BE2C (cell line): Measurements from ENCODE around the gene PCDHA1.

Experiments used
- DNase-seq: peaks from one replicate; pipeline ENCODE4 v3.0.0-alpha.2; 2020
- H3K27me3 ChIP-seq: fragments of 250-450 bp; sonication (Bioruptor Pico); 2 replicates; pipeline ENCODE4 v1.5.1; 2020; ENCODE audit warnings: mild to moderate bottlenecking
- H3K36me3 ChIP-seq: fragments of 250-450 bp; sonication (Bioruptor Pico); 2 replicates; pipeline ENCODE4 v1.5.1; 2020; ENCODE audit warnings: mild to moderate bottlenecking
- H3K4me1 ChIP-seq: fragments of 250-450 bp; sonication (Bioruptor Pico); 2 replicates; pipeline ENCODE4 v1.5.1; 2020
- H3K4me3 ChIP-seq: 2 replicates; pipeline ENCODE4 v1.5.1; 2011; ENCODE audit warnings: low read depth, low read length
- H3K9me3 ChIP-seq: fragments of 250-450 bp; sonication (Bioruptor Pico); 2 replicates; pipeline ENCODE4 v1.5.1; 2020
- CTCF ChIP-seq: IDR thresholded peaks from 2 replicates; pipeline ENCODE4 v1.5.1; 2012; ENCODE audit warnings: mild to moderate bottlenecking, low read depth, low read length

The PCDHA1 gene

DNA sequence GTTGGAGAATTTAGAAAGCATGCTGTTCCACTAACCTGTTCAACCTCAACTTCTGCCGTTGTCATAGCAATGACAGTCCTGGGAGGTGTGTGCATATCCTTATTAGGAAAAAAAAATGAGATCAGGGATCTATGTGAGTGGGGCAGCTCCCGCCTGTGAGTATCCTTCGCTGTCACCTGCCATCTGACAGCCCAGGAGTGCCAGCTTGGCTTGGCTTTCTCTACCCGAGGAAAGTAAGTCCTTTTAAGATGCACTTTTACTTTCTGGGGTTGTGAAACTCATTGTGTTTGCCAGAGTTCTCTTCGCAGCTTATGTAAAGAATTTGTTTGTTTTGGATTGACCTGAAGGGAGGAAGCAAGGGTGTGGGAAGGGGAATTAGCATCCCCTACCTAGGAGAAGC lies 202.2 kb downstream of the PCDHA1 start:
- H3K36me3 ChIP-seq = peaks cover 13% of the 10 kb centered on the region
- no peaks in the 10 kb centered on the region for H3K9me3 ChIP-seq
- H3K4me1 ChIP-seq = peaks cover 26% of the 10 kb centered on the region
- no peak for TF ChIP-seq CTCF
- H3K4me3 ChIP-seq = no peak overlapping the region
- peak; percentile 36 for DNase-seq
- H3K27me3 ChIP-seq = no peaks in the 10 kb centered on the region

GRCh38 chr5:140988608-140989007 lies 202.7 kb downstream of the PCDHA1 start:
- Histone ChIP-seq H3K9me3 (no peaks in the 10 kb centered on the region), H3K27me3 (no peaks in the 10 kb centered on the region), H3K36me3 (peaks cover 13% of the 10 kb centered on the region), H3K4me1 (peaks cover 26% of the 10 kb centered on the region), H3K4me3 (no peak overlapping the region)
- TF ChIP-seq CTCF = no peak
- DNase-seq = no peak

DNA sequence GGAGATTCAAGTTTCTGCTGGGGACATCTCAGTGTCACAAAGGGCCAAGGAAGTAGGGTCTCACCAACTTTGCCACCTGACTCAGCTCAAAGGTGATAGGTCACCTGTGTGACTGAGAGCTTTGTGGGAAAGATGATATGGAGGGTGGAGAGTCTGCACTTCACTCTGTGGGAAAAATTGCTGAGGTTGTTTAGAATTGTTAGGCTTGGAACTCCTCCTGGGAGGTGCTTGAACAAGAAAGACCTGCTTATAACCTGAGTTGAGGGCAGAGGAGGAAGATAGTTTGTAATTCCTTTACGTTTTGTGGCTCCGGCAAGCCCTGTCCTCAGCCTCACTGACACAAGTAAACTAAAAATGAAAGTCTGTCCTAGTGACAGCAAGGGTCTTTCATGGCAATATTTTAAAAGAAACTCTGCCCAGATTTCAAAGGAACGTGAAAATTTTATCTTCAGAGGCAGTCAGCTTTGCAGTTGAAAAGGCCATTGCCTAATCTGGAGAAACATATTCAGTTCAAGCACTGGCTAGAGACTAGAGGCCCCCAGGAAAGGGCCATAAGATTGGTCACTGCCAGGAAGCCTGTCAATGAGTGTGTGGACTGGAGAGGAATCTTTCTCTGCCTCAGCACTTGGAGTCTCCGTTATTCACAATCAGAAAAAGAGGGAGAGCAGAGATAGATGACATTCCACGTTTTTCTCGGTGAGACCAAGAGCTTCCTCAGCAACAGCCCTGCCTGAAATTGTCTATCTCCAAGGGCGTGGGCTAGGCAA lies 203.5 kb downstream of the PCDHA1 start:
- no peak for DNase-seq
- H3K36me3 ChIP-seq = peaks cover 7% of the 10 kb centered on the region; the same call in 1 of the 2 replicates
- no peak overlapping the region for H3K4me3 ChIP-seq
- no peaks in the 10 kb centered on the region for H3K9me3 ChIP-seq
- H3K4me1 ChIP-seq = peaks cover 26% of the 10 kb centered on the region
- TF ChIP-seq CTCF = no peak
- H3K27me3 ChIP-seq = no peaks in the 10 kb centered on the region

GRCh38 chr5:140992828-140993227 lies 206.9 kb downstream of the PCDHA1 start:
- Histone ChIP-seq H3K9me3 (no peaks in the 10 kb centered on the region), H3K4me3 (no peak overlapping the region), H3K36me3 (peaks cover 6% of the 10 kb centered on the region; the same call in 1 of the 2 replicates), H3K4me1 (peaks cover 29% of the 10 kb centered on the region), H3K27me3 (no peaks in the 10 kb centered on the region)
- no peak for DNase-seq
- no peak for TF ChIP-seq CTCF

DNA sequence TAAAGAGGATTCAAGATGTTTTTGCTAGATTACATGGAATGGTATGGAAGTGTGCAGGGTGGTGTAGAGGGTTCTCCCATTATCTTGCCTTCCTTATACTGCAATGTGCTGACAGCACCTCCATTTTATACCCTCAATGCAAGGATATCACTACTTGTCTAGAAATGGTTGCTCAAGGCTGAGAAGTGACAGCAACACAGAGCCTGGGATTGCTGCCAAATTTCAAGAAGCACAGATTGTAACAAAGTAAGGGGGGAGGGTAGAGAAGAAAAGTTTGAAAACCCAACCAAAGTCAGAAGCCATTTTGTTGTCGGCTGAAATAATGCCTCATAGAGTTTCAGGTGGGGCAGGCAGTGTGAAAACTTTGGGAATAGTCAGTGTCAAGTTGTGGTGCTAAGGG lies 210.1 kb downstream of the PCDHA1 start:
- TF ChIP-seq CTCF = no peak
- Histone ChIP-seq H3K4me1 (peaks cover 25% of the 10 kb centered on the region), H3K9me3 (no peaks in the 10 kb centered on the region), H3K4me3 (no peak overlapping the region), H3K36me3 (peaks cover 6% of the 10 kb centered on the region; the same call in 1 of the 2 replicates), H3K27me3 (no peaks in the 10 kb centered on the region)
- peak; percentile 47 for DNase-seq

DNA sequence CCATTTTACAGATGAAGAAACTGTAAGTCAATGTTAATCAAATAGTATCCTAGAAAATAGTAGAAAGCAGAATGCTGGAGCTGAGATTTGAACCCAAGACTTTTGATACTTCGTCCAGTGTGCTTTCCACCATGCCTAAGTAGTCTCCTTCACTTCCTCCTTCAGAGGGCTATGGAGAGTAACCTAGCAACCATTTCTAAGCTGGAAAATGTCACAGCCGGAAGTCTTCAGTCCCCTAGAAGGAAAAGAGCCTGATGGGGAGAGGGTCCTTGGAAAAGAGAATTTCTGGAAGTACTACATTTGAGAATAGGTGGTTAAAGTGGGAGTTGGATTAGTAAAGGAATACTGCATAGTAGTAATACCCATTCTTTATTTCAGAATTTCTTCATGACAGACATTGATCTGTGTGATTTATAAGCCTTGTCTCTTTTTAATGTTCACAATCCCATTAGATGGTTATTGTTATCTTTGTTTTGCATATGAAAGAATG lies 213.0 kb downstream of the PCDHA1 start:
- TF ChIP-seq CTCF = no peak
- peaks cover 30% of the 10 kb centered on the region for H3K4me1 ChIP-seq
- H3K9me3 ChIP-seq = no peaks in the 10 kb centered on the region
- no peaks in the 10 kb centered on the region for H3K36me3 ChIP-seq
- no peak overlapping the region for H3K4me3 ChIP-seq
- H3K27me3 ChIP-seq = no peaks in the 10 kb centered on the region
- DNase-seq = no peak
